ENCODE results near the gene CYTH1. TPM values are rescaled to one million over a fixed set of nuclear protein-coding genes. Genes with fewer than 3 reads are reported as not detected.
A peak's percentile ranks its signal among the peaks of the same experiment; 100 is the strongest.

Gene CYTH1
- total RNA-seq, 1 donor from 2014 or later, result 80.8 TPM

- H3K36me3 Mint-ChIP-seq (ENCODE audit: low read depth), result peaks cover 13% of the 10 kb centered on the region
- H3K9me3 Mint-ChIP-seq (ENCODE audit: low read depth), result no peaks in the 10 kb centered on the region
- peaks cover 64% of the 10 kb centered on the region for H3K4me1 Mint-ChIP-seq (ENCODE audit: low read depth)
- no peak for DNase-seq (ENCODE audit: low spot score)
- peak overlapping the region; percentile 92 for H3K27ac Mint-ChIP-seq (ENCODE audit: unreplicated experiment)
- no peak for TF ChIP-seq CTCF (IDR thresholded peaks at IDR 0.05)
- no peak overlapping the region for H3K4me3 Mint-ChIP-seq (ENCODE audit: unreplicated experiment)
- no peaks in the 10 kb centered on the region for H3K27me3 Mint-ChIP-seq (ENCODE audit: low read depth)
These were observed 75.7 kb downstream of the CYTH1 start for GRCh38 chr17:78706271-78706915.

GRCh38 chr17:78705071-78705470 is 77.0 kb downstream of the CYTH1 start:
- H3K27ac Mint-ChIP-seq (ENCODE audit: unreplicated experiment), result peak overlapping the region; percentile 92
- peaks cover 17% of the 10 kb centered on the region for H3K36me3 Mint-ChIP-seq (ENCODE audit: low read depth)

GRCh38 chr17:78704594-78704993 is 77.5 kb downstream of the CYTH1 start:
- Mint-ChIP-seq H3K4me1 (ENCODE audit: low read depth) (peaks cover 53% of the 10 kb centered on the region), H3K4me3 (ENCODE audit: unreplicated experiment) (no peak overlapping the region), H3K36me3 (ENCODE audit: low read depth) (peaks cover 17% of the 10 kb centered on the region), H3K27me3 (ENCODE audit: low read depth) (no peaks in the 10 kb centered on the region), H3K27ac (ENCODE audit: unreplicated experiment) (peak overlapping the region; percentile 92), H3K9me3 (ENCODE audit: low read depth) (no peaks in the 10 kb centered on the region)
- no peak for DNase-seq (ENCODE audit: low spot score)
- no peak for TF ChIP-seq CTCF (IDR thresholded peaks at IDR 0.05)

More at GRCh38 chr17:78705071-78705470, 77.0 kb downstream of the CYTH1 start:
- no peaks in the 10 kb centered on the region for H3K27me3 Mint-ChIP-seq (ENCODE audit: low read depth)
- no peak for DNase-seq (ENCODE audit: low spot score)
- no peaks in the 10 kb centered on the region for H3K9me3 Mint-ChIP-seq (ENCODE audit: low read depth)
- H3K4me1 Mint-ChIP-seq (ENCODE audit: low read depth), result peaks cover 58% of the 10 kb centered on the region
- H3K4me3 Mint-ChIP-seq (ENCODE audit: unreplicated experiment), result no peak overlapping the region
- TF ChIP-seq CTCF (IDR thresholded peaks at IDR 0.05), result no peak

GRCh38 chr17:78697554-78698343 is 84.3 kb downstream of the CYTH1 start:
- Mint-ChIP-seq H3K4me3 (ENCODE audit: unreplicated experiment) (no peak overlapping the region), H3K4me1 (ENCODE audit: low read depth) (peaks cover 36% of the 10 kb centered on the region), H3K27ac (ENCODE audit: unreplicated experiment) (no peak overlapping the region), H3K27me3 (ENCODE audit: low read depth) (no peaks in the 10 kb centered on the region), H3K36me3 (ENCODE audit: low read depth) (peaks cover 48% of the 10 kb centered on the region), H3K9me3 (ENCODE audit: low read depth) (no peaks in the 10 kb centered on the region)
- TF ChIP-seq CTCF (IDR thresholded peaks at IDR 0.05), result no peak
- no peak for DNase-seq (ENCODE audit: low spot score)

- Mint-ChIP-seq H3K27ac (ENCODE audit: unreplicated experiment) (no peak overlapping the region), H3K27me3 (ENCODE audit: low read depth) (no peaks in the 10 kb centered on the region), H3K4me3 (ENCODE audit: unreplicated experiment) (no peak overlapping the region), H3K4me1 (ENCODE audit: low read depth) (peaks cover 36% of the 10 kb centered on the region), H3K36me3 (ENCODE audit: low read depth) (peaks cover 52% of the 10 kb centered on the region), H3K9me3 (ENCODE audit: low read depth) (no peaks in the 10 kb centered on the region)
- no peak for DNase-seq (ENCODE audit: low spot score)
- TF ChIP-seq CTCF (IDR thresholded peaks at IDR 0.05), result no peak
These were observed 85.0 kb downstream of the CYTH1 start for GRCh38 chr17:78697122-78697521.
